Liver (tissue), 9 donors: ENCODE measurements around the gene AOAH. TPM values are rescaled to one million over a fixed set of nuclear protein-coding genes. Genes with fewer than 3 reads are reported as not detected.

ENCODE experiments used
- DNase-seq: peaks from one replicate; pipeline ENCODE4 v3.0.0-alpha.2; 2017; ENCODE audit warnings: low spot score
- H3K27ac ChIP-seq, 2 donors: one replicate each; pipeline ENCODE4 v1.7.0; 2013; ENCODE audit warnings: inconsistent platforms in 2 of 2, low read length in 2 of 2, control low read depth in 1 of 2, low read depth in 1 of 2, mild to moderate bottlenecking in 1 of 2
- H3K27me3 ChIP-seq, 4 donors: one replicate each; pipeline versions ENCODE4 v1.6.1 to v1.7.0; 2013; ENCODE audit warnings: low read length in 3 of 4, inconsistent platforms in 1 of 4, mild to moderate bottlenecking in 1 of 4, moderate library complexity in 1 of 4; ENCODE audit not compliant: control insufficient read depth in 4 of 4, insufficient read depth in 4 of 4
- H3K36me3 ChIP-seq, 4 donors: one replicate each; pipeline versions ENCODE4 v1.6.1 to v1.7.0; 2013; ENCODE audit warnings: low read length in 3 of 4, mild to moderate bottlenecking in 3 of 4, low read depth in 1 of 4, moderate library complexity in 1 of 4; ENCODE audit not compliant: control insufficient read depth in 4 of 4, insufficient read depth in 3 of 4
- H3K4me1 ChIP-seq, 4 donors: one replicate each; pipeline versions ENCODE4 v1.6.1 to v1.7.0; 2013; ENCODE audit warnings: low read length in 3 of 4, mild to moderate bottlenecking in 3 of 4, moderate library complexity in 1 of 4; ENCODE audit not compliant: control insufficient read depth in 4 of 4, insufficient read depth in 4 of 4
- H3K4me3 ChIP-seq, 3 donors: one replicate each; pipeline versions ENCODE4 v1.6.1 to v1.7.0; 2013; ENCODE audit warnings: low read length in 3 of 3, control low read depth in 1 of 3, low read depth in 1 of 3, mild to moderate bottlenecking in 1 of 3
- H3K9ac ChIP-seq, 2 donors: one replicate each; pipeline ENCODE4 v1.7.0; 2013; ENCODE audit warnings: low read length in 2 of 2, mild to moderate bottlenecking in 2 of 2, moderate library complexity in 2 of 2, control low read depth in 1 of 2, low read depth in 1 of 2
- H3K9me3 ChIP-seq, 4 donors: one replicate each; pipeline versions ENCODE4 v1.6.1 to v1.7.0; 2013; ENCODE audit warnings: low read length in 3 of 4; ENCODE audit not compliant: control insufficient read depth in 4 of 4
- EGR1 ChIP-seq, 2 donors: IDR thresholded peaks; 2 replicates each; pipeline ENCODE4 v1.6.1; 2016 to 2018; ENCODE audit warnings: antibody characterized with exemption in 2 of 2, low read depth in 2 of 2
- FOXA1 ChIP-seq: IDR thresholded peaks from 2 replicates; pipeline ENCODE4 v1.6.1; 2016; ENCODE audit warnings: antibody characterized with exemption
- FOXA2 ChIP-seq: IDR thresholded peaks from 2 replicates; pipeline ENCODE4 v1.6.1; 2016; ENCODE audit warnings: antibody characterized with exemption
- GABPA ChIP-seq, 2 donors: IDR thresholded peaks in 1 of 2; conservative IDR thresholded peaks in 1 of 2; 2 replicates each; pipeline ENCODE4 v1.6.1; 2016; ENCODE audit warnings: antibody characterized with exemption in 2 of 2, mild to moderate bottlenecking in 1 of 2, moderate library complexity in 1 of 2
- HNF4A ChIP-seq, 2 donors: conservative IDR thresholded peaks; 2 replicates each; pipeline ENCODE4 v1.6.1; 2016; ENCODE audit warnings: antibody characterized with exemption in 2 of 2, mild to moderate bottlenecking in 2 of 2
- JUND ChIP-seq, 2 donors: IDR thresholded peaks; 2 replicates each; pipeline ENCODE4 v1.6.1; 2016; ENCODE audit warnings: antibody characterized with exemption in 2 of 2
- NR2F2 ChIP-seq: IDR thresholded peaks from 2 replicates; pipeline ENCODE4 v1.6.1; 2016; ENCODE audit warnings: antibody characterized with exemption
- RAD21 ChIP-seq, 2 donors: IDR thresholded peaks; 2 replicates each; pipeline ENCODE4 v1.6.1; 2016; ENCODE audit warnings: antibody characterized with exemption in 2 of 2, mild to moderate bottlenecking in 2 of 2
- RXRA ChIP-seq, 2 donors: IDR thresholded peaks; 2 replicates each; pipeline ENCODE4 v1.6.1; 2017 to 2018; ENCODE audit warnings: antibody characterized with exemption in 2 of 2, mild to moderate bottlenecking in 1 of 2
- SP1 ChIP-seq: IDR thresholded peaks from 2 replicates; pipeline ENCODE4 v1.6.1; 2018; ENCODE audit warnings: antibody characterized with exemption, mild to moderate bottlenecking
- TAF1 ChIP-seq: conservative IDR thresholded peaks from 2 replicates; pipeline ENCODE4 v1.6.1; 2016; ENCODE audit warnings: antibody characterized with exemption, mild to moderate bottlenecking
- YY1 ChIP-seq: IDR thresholded peaks from 2 replicates; pipeline ENCODE4 v1.6.1; 2016; ENCODE audit warnings: antibody characterized with exemption, mild to moderate bottlenecking
- ZBTB33 ChIP-seq: IDR thresholded peaks from 2 replicates; pipeline ENCODE4 v1.6.1; 2016; ENCODE audit warnings: antibody characterized with exemption
- WGBS: extraction: QIAGEN DNeasy Blood & Tissue Kit; methylation state at CpG from one replicate; pipeline ENCODE4 v1.1.7; 2013; 5-methylcytosine and 5-hydroxymethylcytosine counted together
- polyA plus RNA-seq, 2 donors: library from polyadenylated mRNA; stranded (reverse) in 1 of 2; unstranded in 1 of 2; fragments of 200-250 nt in 1 of 2; fragments of >200 nt in 1 of 2; fragmentation: Nextera tagmentation in 1 of 2; extraction: Ambion mirVana in 1 of 2; gene quantifications; one replicate each; pipeline versions ENCODE4 v1.2.1 to v1.2.3, GENCODE V29; 2013 to 2015
- total RNA-seq, 2 donors: library from RNA; depleted of rRNA; stranded (reverse); fragments of >200 nt; gene quantifications; one replicate each; pipeline ENCODE4 v1.2.3, GENCODE V29; 2014
- TF ChIP-seq, protein P1 (sequence below): IDR thresholded peaks from 2 replicates; pipeline ENCODE4 v1.6.1; 2016; ENCODE audit warnings: antibody characterized with exemption
- TF ChIP-seq, protein P2 (sequence below): fragments of 150-350 bp; IDR thresholded peaks from 2 replicates; pipeline ENCODE4 v1.5.1; 2017; ENCODE audit warnings: improper control_type of control experiment, low read depth, low read length; ENCODE audit not compliant: missing input control
- TF ChIP-seq, protein P3 (sequence below): IDR thresholded peaks from 2 replicates; pipeline ENCODE4 v1.6.1; 2016; ENCODE audit warnings: antibody characterized with exemption, mild to moderate bottlenecking
- TF ChIP-seq, protein P4 (sequence below): IDR thresholded peaks from 2 replicates; pipeline ENCODE4 v1.6.1; 2016; ENCODE audit warnings: antibody characterized with exemption
- donor health status: healthy.
- donor health status: healthy.
- donor health status: healthy.
- donor health status: healthy.
- donor health status: healthy.

The AOAH gene
- total and polyA plus RNA-seq, 4 donors = 2.4 to 26.7 (median 5.8) TPM

DNA sequence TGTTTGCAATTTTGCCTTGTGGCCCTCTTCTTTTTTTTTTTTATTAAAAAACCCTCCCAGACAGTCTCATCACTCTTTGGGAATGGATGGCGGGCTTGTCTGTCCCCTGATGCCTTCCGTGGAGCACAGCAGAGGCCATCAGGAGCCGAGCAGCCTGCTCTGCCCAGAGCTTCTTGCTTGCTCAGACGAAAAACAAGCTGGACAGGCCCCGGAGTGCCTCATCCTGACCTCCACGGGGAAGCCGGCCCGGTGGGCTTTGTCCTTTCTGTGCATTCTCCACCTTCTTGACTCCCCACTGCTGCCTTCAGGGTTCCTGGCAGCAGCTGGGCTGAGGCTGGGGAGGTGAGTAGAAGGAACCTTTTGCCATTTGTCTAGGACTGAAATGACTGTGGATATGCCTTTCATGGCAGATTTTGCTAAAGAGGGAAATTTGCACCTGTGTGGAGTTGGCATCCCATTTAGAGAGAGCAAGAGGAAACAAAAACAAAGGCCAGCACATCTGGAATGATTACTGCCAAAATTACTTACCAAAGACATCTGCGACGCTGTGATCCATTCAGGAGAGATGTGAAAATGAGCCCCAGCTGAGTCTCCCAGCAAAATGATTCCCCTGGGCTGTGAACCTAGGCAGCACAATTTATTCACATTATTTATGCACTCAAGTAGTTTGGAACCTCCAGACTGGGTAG is 108.3 kb downstream of the AOAH start:
- no peaks in the 10 kb centered on the region for H3K9me3 ChIP-seq
- TF ChIP-seq, protein P1, sequence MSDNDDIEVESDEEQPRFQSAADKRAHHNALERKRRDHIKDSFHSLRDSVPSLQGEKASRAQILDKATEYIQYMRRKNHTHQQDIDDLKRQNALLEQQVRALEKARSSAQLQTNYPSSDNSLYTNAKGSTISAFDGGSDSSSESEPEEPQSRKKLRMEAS = no peak
- TF ChIP-seq RXRA (IDR thresholded peaks at IDR 0.05) (no peak), EGR1 (IDR thresholded peaks at IDR 0.05; ENCODE audit: low read depth in 2 of 2) (no peak), SP1 (no peak), RAD21 (IDR thresholded peaks at IDR 0.05) (no peak), HNF4A (conservative IDR thresholded peaks at IDR 0.05) (no peak), GABPA (IDR thresholded peaks at IDR 0.05 in 1 of 2, conservative IDR thresholded peaks at IDR 0.05 in 1 of 2) (no peak), NR2F2 (no peak), FOXA1 (no peak), FOXA2 (no peak), JUND (IDR thresholded peaks at IDR 0.05) (no peak), ZBTB33 (no peak), YY1 (no peak), TAF1 (no peak)
- TF ChIP-seq, protein P2, sequence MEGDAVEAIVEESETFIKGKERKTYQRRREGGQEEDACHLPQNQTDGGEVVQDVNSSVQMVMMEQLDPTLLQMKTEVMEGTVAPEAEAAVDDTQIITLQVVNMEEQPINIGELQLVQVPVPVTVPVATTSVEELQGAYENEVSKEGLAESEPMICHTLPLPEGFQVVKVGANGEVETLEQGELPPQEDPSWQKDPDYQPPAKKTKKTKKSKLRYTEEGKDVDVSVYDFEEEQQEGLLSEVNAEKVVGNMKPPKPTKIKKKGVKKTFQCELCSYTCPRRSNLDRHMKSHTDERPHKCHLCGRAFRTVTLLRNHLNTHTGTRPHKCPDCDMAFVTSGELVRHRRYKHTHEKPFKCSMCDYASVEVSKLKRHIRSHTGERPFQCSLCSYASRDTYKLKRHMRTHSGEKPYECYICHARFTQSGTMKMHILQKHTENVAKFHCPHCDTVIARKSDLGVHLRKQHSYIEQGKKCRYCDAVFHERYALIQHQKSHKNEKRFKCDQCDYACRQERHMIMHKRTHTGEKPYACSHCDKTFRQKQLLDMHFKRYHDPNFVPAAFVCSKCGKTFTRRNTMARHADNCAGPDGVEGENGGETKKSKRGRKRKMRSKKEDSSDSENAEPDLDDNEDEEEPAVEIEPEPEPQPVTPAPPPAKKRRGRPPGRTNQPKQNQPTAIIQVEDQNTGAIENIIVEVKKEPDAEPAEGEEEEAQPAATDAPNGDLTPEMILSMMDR = no peak
- TF ChIP-seq, protein P3, sequence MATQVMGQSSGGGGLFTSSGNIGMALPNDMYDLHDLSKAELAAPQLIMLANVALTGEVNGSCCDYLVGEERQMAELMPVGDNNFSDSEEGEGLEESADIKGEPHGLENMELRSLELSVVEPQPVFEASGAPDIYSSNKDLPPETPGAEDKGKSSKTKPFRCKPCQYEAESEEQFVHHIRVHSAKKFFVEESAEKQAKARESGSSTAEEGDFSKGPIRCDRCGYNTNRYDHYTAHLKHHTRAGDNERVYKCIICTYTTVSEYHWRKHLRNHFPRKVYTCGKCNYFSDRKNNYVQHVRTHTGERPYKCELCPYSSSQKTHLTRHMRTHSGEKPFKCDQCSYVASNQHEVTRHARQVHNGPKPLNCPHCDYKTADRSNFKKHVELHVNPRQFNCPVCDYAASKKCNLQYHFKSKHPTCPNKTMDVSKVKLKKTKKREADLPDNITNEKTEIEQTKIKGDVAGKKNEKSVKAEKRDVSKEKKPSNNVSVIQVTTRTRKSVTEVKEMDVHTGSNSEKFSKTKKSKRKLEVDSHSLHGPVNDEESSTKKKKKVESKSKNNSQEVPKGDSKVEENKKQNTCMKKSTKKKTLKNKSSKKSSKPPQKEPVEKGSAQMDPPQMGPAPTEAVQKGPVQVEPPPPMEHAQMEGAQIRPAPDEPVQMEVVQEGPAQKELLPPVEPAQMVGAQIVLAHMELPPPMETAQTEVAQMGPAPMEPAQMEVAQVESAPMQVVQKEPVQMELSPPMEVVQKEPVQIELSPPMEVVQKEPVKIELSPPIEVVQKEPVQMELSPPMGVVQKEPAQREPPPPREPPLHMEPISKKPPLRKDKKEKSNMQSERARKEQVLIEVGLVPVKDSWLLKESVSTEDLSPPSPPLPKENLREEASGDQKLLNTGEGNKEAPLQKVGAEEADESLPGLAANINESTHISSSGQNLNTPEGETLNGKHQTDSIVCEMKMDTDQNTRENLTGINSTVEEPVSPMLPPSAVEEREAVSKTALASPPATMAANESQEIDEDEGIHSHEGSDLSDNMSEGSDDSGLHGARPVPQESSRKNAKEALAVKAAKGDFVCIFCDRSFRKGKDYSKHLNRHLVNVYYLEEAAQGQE = no peak
- TF ChIP-seq, protein P4, sequence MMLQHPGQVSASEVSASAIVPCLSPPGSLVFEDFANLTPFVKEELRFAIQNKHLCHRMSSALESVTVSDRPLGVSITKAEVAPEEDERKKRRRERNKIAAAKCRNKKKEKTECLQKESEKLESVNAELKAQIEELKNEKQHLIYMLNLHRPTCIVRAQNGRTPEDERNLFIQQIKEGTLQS = no peak
- H3K27ac ChIP-seq = no peak overlapping the region
- DNase-seq = no peak
- H3K4me3 ChIP-seq = no peak overlapping the region
- peaks cover 0 to 2% (median 0%) of the 10 kb centered on the region in 4 donors for H3K36me3 ChIP-seq
- WGBS = 74% methylated on average over 10 of the region's 10 CpGs
- no peaks in the 10 kb centered on the region for H3K4me1 ChIP-seq
- no peak overlapping the region for H3K9ac ChIP-seq
- no peaks in the 10 kb centered on the region for H3K27me3 ChIP-seq
